NCI-H510A (cell line): ENCODE results near the gene DUSP21.
"Not testable (repeated sequence)": the region's sequence is repeated elsewhere in the genome, so short reads cannot be mapped to it uniquely, and the experiment has no call there.

Experiments
- DNase-seq: peaks from one replicate; lab custom pipeline; 2025; lab: John Stamatoyannopoulos, UW

Gene DUSP21

DNA sequence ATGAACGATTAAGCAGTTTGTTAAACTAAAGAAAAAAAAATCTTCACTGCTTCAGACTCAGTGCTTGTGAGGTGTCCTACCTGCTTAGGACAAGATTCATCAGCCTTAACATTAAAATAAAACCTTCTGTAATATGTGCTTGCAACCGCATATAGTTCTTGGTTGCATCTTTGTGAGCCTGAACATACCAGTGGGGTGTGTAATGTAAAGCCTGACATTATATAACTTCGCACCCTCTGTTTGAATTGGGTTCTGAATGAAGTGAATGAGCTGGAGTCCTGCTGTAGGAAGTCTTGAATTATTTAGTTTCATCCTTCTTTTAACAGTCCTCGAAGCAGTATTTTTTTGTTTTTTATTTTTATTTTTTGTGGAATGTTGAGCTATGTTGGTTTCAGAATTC lies 32.3 kb downstream of the DUSP21 start:
- DNase-seq: no peak

- no peak for DNase-seq
Measured at GRCh38 chrX:44876767-44877166, 32.9 kb downstream of the DUSP21 start.

GRCh38 chrX:44878780-44879179 lies 35.0 kb downstream of the DUSP21 start:
- DNase-seq: no peak

GRCh38 chrX:44881549-44881948 lies 37.7 kb downstream of the DUSP21 start:
- no peak for DNase-seq

DNA sequence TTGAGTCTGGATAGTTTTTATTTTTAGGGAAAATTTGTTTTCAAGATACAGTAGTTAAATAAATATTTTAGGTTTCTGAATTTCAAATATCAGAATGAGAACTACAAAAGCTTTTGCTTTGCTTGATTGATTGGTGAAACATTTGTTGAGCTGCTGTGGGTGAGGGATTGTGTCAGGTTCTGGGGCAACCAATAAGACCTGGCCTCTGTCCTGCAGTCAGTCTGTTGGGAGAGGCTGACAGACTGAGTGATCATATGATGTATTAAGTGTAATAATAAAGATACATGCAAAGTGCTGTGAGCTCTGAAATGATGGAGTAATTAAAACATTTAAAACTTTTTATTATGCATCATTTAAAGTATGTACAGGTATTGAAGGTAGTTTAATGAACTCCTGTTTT lies 38.8 kb downstream of the DUSP21 start:
- no peak for DNase-seq

DNA sequence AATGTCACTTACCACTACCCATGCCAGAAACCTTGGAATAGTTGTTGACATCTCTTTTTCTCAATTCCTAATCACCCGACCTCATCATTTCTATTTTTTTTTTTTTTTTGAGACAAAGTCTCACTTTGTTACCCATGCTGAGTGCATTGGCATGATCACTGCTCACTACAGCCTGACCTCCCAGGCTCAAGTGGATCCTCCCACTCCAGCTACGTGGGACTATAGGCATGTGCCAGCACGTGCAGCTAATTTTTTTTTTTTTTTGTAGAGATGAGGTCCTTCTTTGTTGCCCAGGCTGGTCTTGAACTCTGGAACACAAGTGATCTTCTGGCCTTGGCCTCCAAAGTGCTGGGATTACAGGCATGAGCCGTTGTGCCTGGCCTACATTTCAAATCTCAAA lies 41.1 kb downstream of the DUSP21 start:
- no peak for DNase-seq

GRCh38 chrX:44889824-44890223 lies 46.0 kb downstream of the DUSP21 start:
- DNase-seq: no peak

DNA sequence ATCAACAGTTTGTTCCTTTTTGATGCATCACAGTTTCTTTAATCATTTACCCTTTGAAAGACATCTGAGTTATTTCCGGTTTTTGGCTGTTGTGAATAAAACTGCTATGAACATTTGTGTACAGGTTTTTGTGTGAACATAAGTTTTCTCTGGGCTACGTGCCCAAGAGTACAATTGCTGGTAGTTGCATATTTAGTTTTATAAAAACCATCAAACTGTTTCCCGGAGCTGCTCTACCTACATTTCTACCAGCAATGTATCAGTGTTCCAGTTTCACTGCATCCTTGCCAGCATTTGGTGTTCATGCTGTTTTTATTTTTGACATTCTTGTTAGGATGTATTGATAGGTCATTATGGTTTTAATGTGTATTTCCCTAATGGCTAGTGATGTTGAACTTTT lies 46.4 kb downstream of the DUSP21 start:
- DNase-seq: no peak

DNA sequence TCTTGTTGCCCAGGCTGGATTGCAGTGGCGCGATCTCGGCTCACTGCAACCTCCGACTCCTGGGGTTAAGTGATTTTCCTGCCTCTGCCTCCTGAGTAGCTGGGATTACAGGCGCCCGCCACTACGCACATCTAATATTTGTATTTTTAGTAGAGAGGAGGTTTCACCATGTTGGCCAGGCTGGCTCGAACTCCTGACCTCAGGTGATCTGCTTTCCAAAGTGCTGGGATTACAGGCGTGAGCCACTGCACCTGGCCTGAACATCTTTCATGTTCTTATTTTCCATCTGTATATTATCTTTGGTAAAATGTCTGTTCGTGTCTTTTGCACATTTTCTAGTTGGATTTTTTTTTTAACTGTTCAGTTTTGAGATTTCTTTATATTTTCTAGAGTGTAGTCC lies 46.9 kb downstream of the DUSP21 start:
- not testable (repeated sequence) for DNase-seq

- DNase-seq: no peak
Measured at GRCh38 chrX:44891642-44892041, 47.8 kb downstream of the DUSP21 start.
